GM12801 (cell line): ENCODE data around the gene MEGF10.

Experiments used
- TF ChIP-seq, protein P1 (sequence below): IDR thresholded peaks from one replicate; pipeline ENCODE4 v1.5.1; 2011; ENCODE audit warnings: control low read depth; ENCODE audit not compliant: insufficient read length; ENCODE audit errors: extremely low read depth

The MEGF10 gene

DNA sequence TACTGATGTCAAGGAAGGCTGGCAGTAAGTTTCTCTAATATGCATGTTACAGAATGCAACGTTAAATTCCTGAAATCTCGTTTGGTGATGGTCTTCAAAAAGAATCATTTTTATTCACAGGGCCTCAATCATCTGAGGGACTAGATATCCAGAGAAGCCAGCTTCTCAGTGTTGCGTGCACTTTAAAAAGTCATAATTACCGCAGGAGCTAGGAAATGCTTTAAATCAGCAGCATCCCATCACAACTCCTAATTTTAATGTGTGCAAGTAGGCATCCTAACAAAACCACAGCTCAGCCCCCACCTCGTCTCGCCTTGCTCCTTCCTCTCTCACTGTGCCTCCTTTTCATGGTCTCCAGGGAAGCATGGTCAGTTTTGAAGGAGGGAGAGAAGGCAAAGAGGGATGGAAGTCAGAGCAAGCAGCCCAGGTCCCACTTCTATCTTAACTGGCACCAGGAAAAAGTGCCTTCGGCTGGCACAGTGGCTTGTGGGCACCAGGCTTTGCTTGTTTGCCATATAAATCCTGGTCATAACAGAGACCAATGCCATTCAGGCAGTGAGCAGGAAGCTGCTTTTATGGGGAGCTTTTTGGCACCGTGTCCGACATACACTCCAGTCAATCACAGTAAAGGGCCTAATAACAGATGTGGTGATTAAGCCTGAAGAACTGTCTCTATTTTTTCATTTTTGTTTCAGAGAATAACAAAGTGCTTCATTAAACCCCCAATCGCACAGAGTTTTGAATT is 21.4 kb downstream of the MEGF10 start:
- TF ChIP-seq, protein P1, sequence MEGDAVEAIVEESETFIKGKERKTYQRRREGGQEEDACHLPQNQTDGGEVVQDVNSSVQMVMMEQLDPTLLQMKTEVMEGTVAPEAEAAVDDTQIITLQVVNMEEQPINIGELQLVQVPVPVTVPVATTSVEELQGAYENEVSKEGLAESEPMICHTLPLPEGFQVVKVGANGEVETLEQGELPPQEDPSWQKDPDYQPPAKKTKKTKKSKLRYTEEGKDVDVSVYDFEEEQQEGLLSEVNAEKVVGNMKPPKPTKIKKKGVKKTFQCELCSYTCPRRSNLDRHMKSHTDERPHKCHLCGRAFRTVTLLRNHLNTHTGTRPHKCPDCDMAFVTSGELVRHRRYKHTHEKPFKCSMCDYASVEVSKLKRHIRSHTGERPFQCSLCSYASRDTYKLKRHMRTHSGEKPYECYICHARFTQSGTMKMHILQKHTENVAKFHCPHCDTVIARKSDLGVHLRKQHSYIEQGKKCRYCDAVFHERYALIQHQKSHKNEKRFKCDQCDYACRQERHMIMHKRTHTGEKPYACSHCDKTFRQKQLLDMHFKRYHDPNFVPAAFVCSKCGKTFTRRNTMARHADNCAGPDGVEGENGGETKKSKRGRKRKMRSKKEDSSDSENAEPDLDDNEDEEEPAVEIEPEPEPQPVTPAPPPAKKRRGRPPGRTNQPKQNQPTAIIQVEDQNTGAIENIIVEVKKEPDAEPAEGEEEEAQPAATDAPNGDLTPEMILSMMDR, result no peak

DNA sequence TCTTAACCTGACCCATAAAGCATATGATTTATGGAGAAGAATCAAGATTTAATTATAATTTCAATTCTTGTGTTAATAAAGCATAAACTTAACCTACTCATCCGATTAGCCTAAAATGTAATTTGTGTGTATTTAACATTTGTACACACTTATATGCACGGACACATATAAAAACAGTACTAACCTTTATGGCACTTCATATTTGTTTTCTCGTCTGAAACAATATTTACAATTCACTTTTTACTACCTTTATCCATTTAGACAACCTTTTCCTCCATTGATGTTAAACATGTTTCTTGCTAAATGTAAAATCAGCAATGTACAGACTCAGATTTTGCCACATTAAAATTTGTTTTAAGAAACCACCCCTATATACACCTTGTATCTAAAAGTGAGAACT is 22.8 kb downstream of the MEGF10 start:
- TF ChIP-seq, protein P1, result no peak

DNA sequence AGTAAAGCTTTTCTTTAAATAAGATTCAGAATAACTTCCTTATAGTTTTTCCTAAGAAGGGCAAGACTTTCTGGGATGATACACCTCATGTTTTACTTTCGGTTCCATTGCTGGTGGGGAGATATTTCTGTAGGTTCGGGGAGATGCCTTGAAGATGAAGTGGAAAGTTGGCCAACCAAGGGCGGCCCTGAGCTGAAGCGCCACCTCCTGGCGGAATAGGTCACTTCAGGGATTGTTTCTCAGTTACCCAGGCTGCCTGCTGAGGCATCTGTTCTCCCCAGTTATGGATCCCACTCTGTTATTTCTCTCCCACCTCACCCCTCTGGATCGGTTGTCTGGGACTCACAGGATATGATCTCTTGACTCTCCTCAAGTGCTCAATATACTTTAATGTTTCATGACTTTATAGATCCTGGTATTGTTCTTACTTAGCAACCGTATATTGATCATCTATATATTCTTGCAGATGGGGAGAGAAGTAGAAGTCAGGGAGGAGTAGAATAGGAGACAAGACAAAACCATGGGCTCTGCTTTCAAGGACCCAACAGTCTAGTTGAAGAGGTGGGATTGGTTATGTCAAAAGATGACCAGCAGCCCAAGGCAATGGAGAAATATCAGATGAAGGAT is 23.4 kb downstream of the MEGF10 start:
- TF ChIP-seq, protein P1, result no peak

DNA sequence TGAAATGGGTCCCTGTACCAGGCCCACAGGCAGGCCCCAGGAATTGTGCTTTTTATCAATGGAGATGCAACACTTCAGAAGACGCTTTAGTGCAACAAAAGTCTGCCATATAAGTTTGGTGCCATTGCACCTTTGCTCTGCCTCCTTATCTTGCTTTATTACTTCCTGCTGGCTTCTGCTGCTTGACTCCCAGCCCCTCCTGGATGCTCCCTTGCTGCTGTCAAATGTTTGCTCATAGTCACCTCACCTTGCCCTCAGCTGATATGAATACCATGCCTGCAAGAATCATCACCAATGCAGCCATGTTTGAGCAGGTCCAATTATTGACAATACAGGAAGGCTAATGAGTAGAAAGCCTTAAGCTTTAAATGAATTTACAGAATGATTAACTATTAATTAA is 25.4 kb downstream of the MEGF10 start:
- TF ChIP-seq, protein P1, result no peak

DNA sequence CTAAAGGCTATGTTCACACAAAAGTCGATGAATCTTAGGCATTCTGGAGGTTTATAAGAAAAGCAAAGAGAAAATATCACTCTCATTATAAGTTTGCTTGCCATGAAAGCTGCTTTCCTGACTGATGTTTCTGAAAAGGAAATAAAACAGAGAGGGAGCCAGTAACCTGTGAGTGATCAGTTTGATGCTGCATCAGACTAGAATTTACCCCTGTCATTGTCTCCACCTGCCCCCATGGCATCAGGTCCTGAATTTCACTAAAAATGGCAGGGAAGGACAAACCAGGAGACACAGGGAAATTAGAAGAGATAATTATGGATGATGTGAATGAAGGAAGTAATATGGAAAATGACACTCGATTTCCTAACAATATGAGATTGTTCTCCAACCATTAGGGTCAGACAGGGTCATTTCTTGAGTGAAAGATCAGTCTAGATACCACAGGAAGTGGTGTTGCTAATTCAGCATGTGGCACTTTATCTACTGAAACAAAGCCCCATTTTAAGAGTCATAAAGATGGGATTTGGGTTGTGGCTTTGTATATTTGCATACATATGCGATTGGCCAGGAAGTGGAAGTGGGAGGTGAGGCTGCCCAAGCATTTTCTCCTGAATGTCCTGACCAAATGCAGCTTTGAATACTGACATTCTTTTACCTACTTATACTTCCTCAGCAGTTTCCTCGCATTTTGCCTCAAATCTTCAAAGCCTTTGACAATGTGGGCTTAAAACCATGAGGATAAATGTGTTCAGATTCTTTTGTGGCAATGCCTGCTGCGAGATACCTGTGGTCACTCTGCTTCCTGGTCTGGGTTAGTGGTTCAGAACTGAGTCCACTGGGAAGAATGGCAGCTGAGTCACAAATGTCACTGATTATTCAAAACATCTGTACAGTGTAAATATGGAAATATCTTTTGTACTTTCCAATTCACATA is 29.7 kb downstream of the MEGF10 start:
- TF ChIP-seq, protein P1, result no peak

DNA sequence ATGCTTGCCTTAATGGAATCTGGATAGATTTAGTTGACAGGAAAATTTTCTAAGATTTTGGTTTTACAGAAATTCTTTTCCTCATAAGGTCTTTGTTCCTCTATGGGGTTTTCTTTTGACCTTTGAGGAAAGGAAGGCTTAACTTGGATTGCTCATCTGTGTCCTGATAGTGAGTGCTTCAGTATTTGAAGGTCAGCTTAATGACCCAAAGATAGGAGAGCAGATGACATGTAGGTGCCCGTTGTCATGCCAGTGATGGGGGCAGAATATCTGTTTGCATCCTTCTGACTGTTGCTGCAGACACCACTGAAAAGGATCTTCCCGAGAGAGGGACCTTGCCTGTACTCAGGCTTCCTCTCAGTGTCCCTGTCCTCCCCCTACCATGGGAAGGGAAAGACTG is 30.9 kb downstream of the MEGF10 start:
- TF ChIP-seq, protein P1, result no peak

DNA sequence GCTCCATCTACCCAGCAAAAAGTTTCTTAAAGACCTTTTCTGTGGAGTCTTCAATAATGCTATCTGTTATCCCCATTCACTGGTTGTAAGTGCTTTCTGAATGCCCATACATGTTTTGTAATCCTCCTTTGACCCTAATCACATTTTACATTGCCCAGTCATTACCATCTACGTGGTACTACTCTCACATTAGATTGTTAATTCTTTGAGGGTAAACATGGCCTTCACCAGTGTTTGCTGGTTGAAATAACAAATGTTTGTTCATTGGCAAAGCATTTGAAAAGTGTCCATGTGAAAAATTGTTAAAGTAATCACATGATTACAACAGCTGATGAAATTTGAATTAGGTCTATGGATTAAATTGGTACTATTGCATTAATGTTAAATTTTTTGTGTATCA is 31.8 kb downstream of the MEGF10 start:
- TF ChIP-seq, protein P1, result no peak
